Transverse colon (tissue), 4 donors: ENCODE data around the gene TAX1BP3. TPM values are rescaled to one million over a fixed set of nuclear protein-coding genes. Genes with fewer than 3 reads are reported as not detected.

Experiments
- DNase-seq: peaks from one replicate; pipeline ENCODE4 v3.0.0-alpha.2; 2019
- H3K27ac ChIP-seq, 4 donors: fragments of 200-600 bp; sonication (generic); 2 replicates each; pipeline ENCODE4 v1.5.1; 2016 to 2018; ENCODE audit warnings: inconsistent platforms in 4 of 4
- H3K27me3 ChIP-seq: fragments of 200-600 bp; sonication (generic); 2 replicates; pipeline ENCODE4 v1.5.1; 2017; ENCODE audit warnings: inconsistent platforms
- H3K36me3 ChIP-seq, 4 donors: fragments of 200-600 bp; sonication (generic); 2 replicates each; pipeline ENCODE4 v1.5.1; 2017 to 2019; ENCODE audit warnings: inconsistent platforms in 4 of 4
- H3K4me1 ChIP-seq, 4 donors: fragments of 200-600 bp; sonication (generic); 2 replicates each; pipeline ENCODE4 v1.5.1; 2017 to 2020; ENCODE audit warnings: inconsistent platforms in 4 of 4
- H3K4me3 ChIP-seq, 4 donors: fragments of 200-600 bp; sonication (generic); 1 replicate in 1 of 4; 2 replicates in 3 of 4; pipeline versions ENCODE4 v1.5.1 to v1.6.1; 2017 to 2019; ENCODE audit warnings: inconsistent platforms in 4 of 4
- H3K9me3 ChIP-seq, 2 donors: fragments of 200-600 bp; sonication (generic); 2 replicates each; pipeline ENCODE4 v1.5.1; 2017 to 2019; ENCODE audit warnings: inconsistent platforms in 2 of 2
- EP300 ChIP-seq: sonication (generic); formaldehyde crosslinking; IDR thresholded peaks from one replicate; pipeline ENCODE4 v1.6.1; 2017; ENCODE audit warnings: antibody characterized with exemption, low read depth
- POLR2A ChIP-seq: fragments of 450-650 bp; IDR thresholded peaks from one replicate; pipeline ENCODE4 v1.6.1; 2016; ENCODE audit warnings: antibody characterized with exemption, mild to moderate bottlenecking, moderate library complexity
- POLR2AphosphoS5 ChIP-seq, 3 donors: sonication (generic); formaldehyde crosslinking; IDR thresholded peaks; one replicate each; pipeline ENCODE4 v1.6.1; 2016; ENCODE audit warnings: antibody characterized with exemption in 3 of 3
- WGBS, 2 donors: methylation state at CpG; one replicate each; pipeline ENCODE4 v1.1.5; 2018; ENCODE audit warnings: low coverage in 1 of 2; 5-methylcytosine and 5-hydroxymethylcytosine counted together
- in situ Hi-C, 4 donors: fragments of 200-750 bp; cut with MboI; loops; one replicate each; pipeline versions ENCODE4 v1.15.0 to v1.15.1; 2017; ENCODE audit warnings: low sequenced_read_pairs in 3 of 4, low pct_ligation_motif_present in 1 of 4, low pct_unique_long_range_greater_than_20kb in 1 of 4
- intact Hi-C: fragments of 100-400 bp; cut with DNase I; formaldehyde crosslinking; loops from one replicate; pipeline ENCODE4 v1.15.1; 2023; ENCODE audit warnings: low total_unique reads
- total RNA-seq, 4 donors: library from RNA; depleted of rRNA; stranded (reverse); fragments of >200 nt; gene quantifications; one replicate each; pipeline ENCODE4 v1.1.0, GENCODE V29; 2016
- TF ChIP-seq, protein P1 (sequence below), 5 experiments: fragments of 200-600 bp in 3 of 5; fragments of 450-650 bp in 2 of 5; sonication (generic) in 3 of 5; IDR thresholded peaks; 1 replicate in 2 of 5; 2 replicates in 3 of 5; pipeline ENCODE4 v1.5.1; 2016 to 2017; ENCODE audit warnings: antibody characterized with exemption in 5 of 5, inconsistent platforms in 3 of 5, mild to moderate bottlenecking in 2 of 5, moderate library complexity in 1 of 5

The TAX1BP3 gene
- total RNA-seq, 4 donors from 2014 or later = 129 to 451 (median 202) TPM

DNA sequence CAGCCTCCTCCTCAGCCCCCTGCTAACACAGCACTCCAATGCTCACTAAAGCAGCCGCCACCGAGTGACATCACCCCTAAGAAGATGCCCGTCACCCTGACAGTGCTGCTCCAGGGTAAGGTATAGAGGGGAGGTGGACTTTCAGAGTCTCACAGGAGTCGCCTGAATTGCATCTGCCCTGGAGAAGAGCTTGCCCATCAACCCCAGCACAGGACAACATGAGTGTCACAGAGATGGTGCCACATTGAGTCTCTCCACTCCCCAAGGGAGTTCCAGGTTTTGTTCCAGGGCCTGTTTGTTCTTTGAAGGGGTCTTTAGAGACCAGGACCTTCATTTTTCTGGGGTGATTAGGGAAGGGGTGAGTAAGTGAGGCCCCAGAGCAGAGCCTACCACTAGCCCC lies 29.8 kb upstream of the TAX1BP3 start:
- Histone ChIP-seq H3K9me3 (peaks cover 0 to 6% of the 10 kb centered on the region in 2 donors), H3K4me3 (no peak overlapping the region), H3K36me3 (no peaks in the 10 kb centered on the region), H3K27ac (no peak overlapping the region), H3K4me1 (peaks cover 4 to 17% (median 14%) of the 10 kb centered on the region in 4 donors), H3K27me3 (peaks cover 53% of the 10 kb centered on the region)
- 97% methylated on average over 4 of the region's 4 CpGs; no CpG with 5 or more reads in 1 of the 2 donors for WGBS, 2 donors
- TF ChIP-seq POLR2A (no peak), EP300 (no peak)
- intact Hi-C loops = no loop called here
- DNase-seq = no peak
- in situ Hi-C loops = no loop called here

DNA sequence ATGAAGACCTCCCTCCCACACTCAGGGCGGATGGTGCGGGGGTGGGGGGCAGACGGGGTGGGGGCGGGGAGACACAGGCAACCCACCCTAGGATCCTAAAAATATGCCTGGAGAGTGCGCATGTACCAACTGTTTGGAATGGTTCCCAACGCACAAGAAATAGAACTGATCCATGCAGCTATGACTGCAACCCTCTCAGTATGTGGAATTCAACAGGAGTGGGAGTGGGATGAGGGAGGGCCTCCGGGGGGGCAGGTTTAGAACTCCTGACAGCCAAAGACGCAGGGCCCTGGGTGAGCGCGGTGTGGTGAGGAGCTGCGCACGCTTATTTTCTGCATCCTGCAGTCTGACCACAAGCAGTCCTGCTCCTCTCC lies 28.7 kb upstream of the TAX1BP3 start:
- H3K27me3 ChIP-seq = peaks cover 64% of the 10 kb centered on the region
- no peak overlapping the region for H3K27ac ChIP-seq
- in situ Hi-C loops (no loop called here), intact Hi-C loops (no loop called here)
- 64% methylated on average over 12 of the region's 12 CpGs; no CpG with 5 or more reads in 1 of the 2 donors for WGBS, 2 donors
- no peak overlapping the region for H3K4me3 ChIP-seq
- H3K4me1 ChIP-seq = peaks cover 4 to 17% (median 14%) of the 10 kb centered on the region in 4 donors
- no peak for DNase-seq
- no peaks in the 10 kb centered on the region for H3K36me3 ChIP-seq
- TF ChIP-seq POLR2AphosphoS5 (IDR thresholded peaks at IDR 0.05) (no peak), EP300 (no peak), POLR2A (no peak)
- TF ChIP-seq, protein P1, sequence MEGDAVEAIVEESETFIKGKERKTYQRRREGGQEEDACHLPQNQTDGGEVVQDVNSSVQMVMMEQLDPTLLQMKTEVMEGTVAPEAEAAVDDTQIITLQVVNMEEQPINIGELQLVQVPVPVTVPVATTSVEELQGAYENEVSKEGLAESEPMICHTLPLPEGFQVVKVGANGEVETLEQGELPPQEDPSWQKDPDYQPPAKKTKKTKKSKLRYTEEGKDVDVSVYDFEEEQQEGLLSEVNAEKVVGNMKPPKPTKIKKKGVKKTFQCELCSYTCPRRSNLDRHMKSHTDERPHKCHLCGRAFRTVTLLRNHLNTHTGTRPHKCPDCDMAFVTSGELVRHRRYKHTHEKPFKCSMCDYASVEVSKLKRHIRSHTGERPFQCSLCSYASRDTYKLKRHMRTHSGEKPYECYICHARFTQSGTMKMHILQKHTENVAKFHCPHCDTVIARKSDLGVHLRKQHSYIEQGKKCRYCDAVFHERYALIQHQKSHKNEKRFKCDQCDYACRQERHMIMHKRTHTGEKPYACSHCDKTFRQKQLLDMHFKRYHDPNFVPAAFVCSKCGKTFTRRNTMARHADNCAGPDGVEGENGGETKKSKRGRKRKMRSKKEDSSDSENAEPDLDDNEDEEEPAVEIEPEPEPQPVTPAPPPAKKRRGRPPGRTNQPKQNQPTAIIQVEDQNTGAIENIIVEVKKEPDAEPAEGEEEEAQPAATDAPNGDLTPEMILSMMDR (IDR thresholded peaks at IDR 0.05) = no peak
- peaks cover 0 to 6% of the 10 kb centered on the region in 2 donors for H3K9me3 ChIP-seq

DNA sequence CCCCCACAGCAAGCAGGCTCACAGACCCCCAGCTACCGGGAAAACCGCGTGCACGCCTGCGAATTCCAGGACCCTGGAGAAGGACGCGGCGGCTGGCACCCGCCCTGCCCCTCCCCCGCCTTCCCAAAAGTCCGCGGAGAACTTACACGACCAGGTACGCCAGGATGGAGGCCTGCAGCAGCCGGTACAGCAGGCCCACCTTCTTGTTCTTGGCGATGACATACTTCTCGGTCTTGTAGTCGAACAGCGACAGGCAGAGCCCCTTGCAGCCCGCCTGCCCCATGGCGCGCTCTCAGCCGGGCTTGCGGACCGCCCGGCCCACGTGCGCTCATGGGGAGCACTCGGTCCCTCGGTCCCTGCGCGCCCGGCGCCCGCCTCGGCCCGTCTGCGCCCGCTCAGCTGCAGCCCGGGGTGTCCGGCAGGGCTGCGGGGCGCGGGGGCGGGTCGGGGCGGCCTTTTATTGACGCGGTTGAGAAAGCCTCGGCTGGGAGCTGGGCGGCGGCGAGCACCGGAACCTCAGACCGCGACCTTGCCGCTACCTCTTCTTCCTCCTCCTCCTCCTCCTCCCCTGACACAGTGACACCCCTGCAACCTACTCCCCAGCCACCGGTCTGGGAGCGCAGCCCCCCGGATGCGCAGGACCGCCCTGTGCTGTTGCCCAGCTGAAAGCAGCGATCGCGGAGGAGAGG lies 27.5 kb upstream of the TAX1BP3 start, which contains the start of gene P2RX5:
Gene P2RX5, minus strand, starts transcription at position 433 of the 689 bp plus-strand sequence. Its CDS starts 150 bp downstream, at position 283.
- peak within 1 kb of the TSS in 3 of 4 donors; percentile 27 to 56 (median 46) for H3K4me3 ChIP-seq
- 1 to 4% methylated on average over 4 to 48 of the region's 65 CpGs for WGBS, 2 donors
- peak; percentile 57 for DNase-seq
- intact Hi-C loops = no loop called here
- peak within 1 kb of the TSS in 3 of 4 donors; percentile 8 to 38 (median 33) for H3K27ac ChIP-seq
- in situ Hi-C loops = no loop called here
- H3K36me3 ChIP-seq = no peaks in the 10 kb centered on the region
- peaks cover 4 to 17% (median 14%) of the 10 kb centered on the region in 4 donors for H3K4me1 ChIP-seq
- H3K27me3 ChIP-seq = peaks cover 72% of the 10 kb centered on the region
- TF ChIP-seq, protein P1 (IDR thresholded peaks at IDR 0.05) = no peak
- no peak for TF ChIP-seq POLR2A
- TF ChIP-seq EP300 = no peak
- no peak for TF ChIP-seq POLR2AphosphoS5 (IDR thresholded peaks at IDR 0.05)
- peaks cover 0 to 6% of the 10 kb centered on the region in 2 donors for H3K9me3 ChIP-seq

DNA sequence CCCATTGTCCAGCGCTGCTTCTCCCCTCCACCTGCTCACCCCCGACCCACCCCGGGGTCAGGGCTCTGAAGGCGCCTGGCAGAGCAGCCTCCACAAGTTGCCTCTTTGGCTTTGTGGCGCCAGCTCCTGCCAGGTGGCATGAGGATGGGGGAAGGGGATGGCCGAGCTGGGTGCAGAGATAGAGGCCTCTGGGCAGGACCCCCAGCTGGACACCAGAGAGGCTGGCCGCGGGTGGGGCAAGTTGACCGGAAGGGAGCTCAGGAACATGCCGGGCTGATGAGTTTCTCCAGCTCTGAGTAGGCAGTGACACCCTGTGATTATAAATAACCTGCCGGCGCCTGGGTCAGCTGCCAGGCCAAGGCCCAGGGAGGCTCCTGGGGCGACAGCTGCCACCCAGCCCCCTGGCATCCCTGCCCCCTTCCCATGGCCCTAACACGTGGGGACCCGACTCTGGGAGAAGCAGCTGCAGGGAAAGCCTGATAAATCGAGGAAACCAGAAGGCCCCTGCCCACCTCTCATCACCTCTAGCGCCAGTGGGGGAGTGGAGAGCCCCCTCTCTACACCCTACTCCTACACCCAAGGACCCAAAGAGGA lies 26.8 kb upstream of the TAX1BP3 start:
- no peaks in the 10 kb centered on the region for H3K36me3 ChIP-seq
- TF ChIP-seq POLR2AphosphoS5 (IDR thresholded peaks at IDR 0.05) (no peak), POLR2A (no peak), EP300 (no peak)
- TF ChIP-seq, protein P1 (IDR thresholded peaks at IDR 0.05) = no peak

More for the DNA sequence above, 26.8 kb upstream of the TAX1BP3 start:
- 5% methylated on average over 8 of the region's 17 CpGs; no CpG with 5 or more reads in 1 of the 2 donors for WGBS, 2 donors
- intact Hi-C loops (no loop called here), in situ Hi-C loops (no loop called here)
- Histone ChIP-seq H3K27ac (peak overlapping the region in 3 of 4 donors; percentile 8 to 38 (median 33)), H3K4me3 (peak overlapping the region in 3 of 4 donors; percentile 27 to 56 (median 46)), H3K4me1 (peaks cover 4 to 17% (median 14%) of the 10 kb centered on the region in 4 donors), H3K9me3 (peaks cover 0 to 6% of the 10 kb centered on the region in 2 donors), H3K27me3 (peaks cover 72% of the 10 kb centered on the region)
- peak; percentile 25 for DNase-seq
